Coronary artery (tissue), 2 donors: ENCODE measurements around the gene SYCE1.

Experiments
- DNase-seq: peaks from one replicate; pipeline ENCODE4 v3.0.0-alpha.2; 2017; ENCODE audit warnings: low spot score
- H3K27ac ChIP-seq, 2 donors: fragments of 200-600 bp; sonication (generic); one replicate each; pipeline ENCODE4 v1.5.1; 2016 to 2019
- H3K4me3 ChIP-seq: fragments of 200-600 bp; sonication (generic); 2 replicates; pipeline ENCODE4 v1.5.1; 2016; ENCODE audit warnings: mild to moderate bottlenecking, moderate library complexity
- CTCF ChIP-seq: fragments of 200-600 bp; sonication (generic); IDR thresholded peaks from one replicate; pipeline ENCODE4 v1.5.1; 2019; ENCODE audit warnings: antibody characterized with exemption

The SYCE1 gene

GRCh38 chr10:133509700-133510099 is 55.7 kb downstream of the SYCE1 start:
- Histone ChIP-seq H3K4me3 (no peak overlapping the region), H3K27ac (no peak overlapping the region)
- no peak for DNase-seq
- TF ChIP-seq CTCF: no peak
